Loucy (cell line): Measurements from ENCODE around the gene TRAPPC1.

Experiments
- CTCF ChIP-seq: fragments of 200-600 bp; sonication (generic); conservative IDR thresholded peaks from 2 replicates; pipeline ENCODE4 v1.5.1; 2014; ENCODE audit warnings: mild to moderate bottlenecking, antibody characterized with exemption, low read length
- EZH2phosphoT487 ChIP-seq: fragments of 200-600 bp; IDR thresholded peaks from 2 replicates; pipeline ENCODE4 v1.6.1; 2018; ENCODE audit warnings: antibody characterized with exemption, mild to moderate bottlenecking, moderate library complexity, borderline replicate concordance

GRCh38 chr17:7910281-7910680 is 21.5 kb downstream of the TRAPPC1 start:
- TF ChIP-seq CTCF, result no peak
- TF ChIP-seq EZH2phosphoT487, result no peak
